NCI-H2227 (cell line): Measurements from ENCODE around the gene SOCS1.
"Not testable (repeated sequence)": the region's sequence is repeated elsewhere in the genome, so short reads cannot be mapped to it uniquely, and the experiment has no call there.

Experiments used
- DNase-seq: peaks from one replicate; lab custom pipeline; 2025; ENCODE audit not compliant: unreplicated experiment; lab: John Stamatoyannopoulos, UW

The SOCS1 gene, protein sequence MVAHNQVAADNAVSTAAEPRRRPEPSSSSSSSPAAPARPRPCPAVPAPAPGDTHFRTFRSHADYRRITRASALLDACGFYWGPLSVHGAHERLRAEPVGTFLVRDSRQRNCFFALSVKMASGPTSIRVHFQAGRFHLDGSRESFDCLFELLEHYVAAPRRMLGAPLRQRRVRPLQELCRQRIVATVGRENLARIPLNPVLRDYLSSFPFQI

DNA sequence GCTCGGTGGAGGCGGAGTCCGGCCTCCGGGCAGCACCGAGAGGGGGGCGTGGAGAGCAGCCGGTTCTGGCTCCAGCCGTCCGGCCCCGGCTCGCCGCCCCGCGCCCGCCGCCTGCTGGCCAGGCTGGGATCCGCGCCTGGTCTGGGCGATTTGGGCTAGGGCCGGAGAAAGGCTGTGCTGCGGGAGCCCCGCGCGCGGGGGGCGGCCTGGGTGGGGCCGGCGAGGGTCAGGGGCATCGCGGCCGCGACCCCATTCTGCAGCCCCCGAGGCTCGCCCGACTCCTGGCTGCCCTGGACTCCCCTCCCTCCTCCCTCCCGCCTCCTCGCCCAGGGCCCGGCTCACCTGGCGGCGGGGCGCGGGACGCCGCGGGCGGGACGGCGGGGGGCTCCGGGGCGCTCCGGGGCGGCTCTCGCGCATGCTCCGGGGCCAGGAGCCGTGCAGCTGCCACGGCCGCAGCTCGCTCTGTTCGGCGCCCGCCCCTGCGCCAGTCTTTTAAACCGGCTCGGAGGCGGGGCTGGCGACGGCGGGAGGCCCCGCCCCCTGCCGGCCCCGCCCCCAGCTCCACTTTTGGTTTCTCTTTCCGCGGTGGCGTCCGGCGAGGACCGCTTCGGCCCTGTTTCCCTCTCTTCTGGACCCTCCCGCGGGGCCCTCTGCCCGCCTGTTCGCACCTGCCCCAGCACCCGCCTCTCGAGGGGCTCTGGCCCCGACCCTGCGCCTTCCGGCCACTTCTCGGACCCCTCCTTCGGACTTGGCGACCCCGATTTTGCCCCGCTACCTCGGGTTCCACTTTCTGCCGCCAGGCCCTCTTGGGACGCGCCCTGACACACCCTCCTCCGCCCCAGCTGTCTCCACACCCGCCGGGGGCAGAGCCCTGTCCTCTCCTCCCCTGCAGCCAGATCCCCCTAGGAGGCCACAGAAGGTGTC is at the start of gene SOCS1:
Gene SOCS1, minus strand, starts transcription at position 468 of the 924 bp plus-strand sequence. CDS start 726 bp downstream, outside the sequence.
- DNase-seq: peak; percentile 91

DNA sequence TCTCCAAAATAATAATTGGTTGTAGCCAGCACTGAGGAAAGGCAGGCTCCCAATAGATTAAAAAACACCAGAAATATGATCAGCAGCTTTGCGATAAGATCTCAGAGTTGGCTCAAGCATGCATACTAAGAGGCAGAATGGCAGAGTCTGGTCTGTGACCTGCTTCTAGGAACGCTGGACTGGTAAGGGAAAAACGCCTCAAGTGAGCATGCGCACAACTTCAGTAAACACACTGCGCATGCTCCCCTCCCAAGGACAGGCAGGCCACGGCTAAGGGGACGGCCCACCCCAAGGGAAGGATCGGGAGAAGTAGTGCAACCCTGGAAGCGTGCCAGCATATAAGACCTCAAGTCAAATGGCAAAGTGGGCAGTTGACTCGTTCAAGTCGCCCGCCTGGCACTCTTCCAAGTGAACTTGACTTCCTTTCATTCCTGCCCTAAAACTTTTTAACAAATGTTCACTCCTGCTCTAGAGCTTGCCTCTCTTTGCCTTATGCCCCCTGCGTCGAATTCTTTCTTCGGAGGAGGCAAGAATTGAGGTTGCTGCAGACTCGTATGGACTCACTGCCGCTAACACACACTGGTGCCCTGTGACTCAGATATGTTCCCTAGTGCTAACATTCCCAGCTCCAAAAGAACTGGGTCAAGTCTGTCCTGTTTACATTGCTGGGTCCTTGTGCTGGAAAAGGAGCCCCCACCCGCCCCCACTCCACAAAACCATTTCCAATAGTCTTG is 47.6 kb upstream of the SOCS1 start:
- no peak for DNase-seq

DNA sequence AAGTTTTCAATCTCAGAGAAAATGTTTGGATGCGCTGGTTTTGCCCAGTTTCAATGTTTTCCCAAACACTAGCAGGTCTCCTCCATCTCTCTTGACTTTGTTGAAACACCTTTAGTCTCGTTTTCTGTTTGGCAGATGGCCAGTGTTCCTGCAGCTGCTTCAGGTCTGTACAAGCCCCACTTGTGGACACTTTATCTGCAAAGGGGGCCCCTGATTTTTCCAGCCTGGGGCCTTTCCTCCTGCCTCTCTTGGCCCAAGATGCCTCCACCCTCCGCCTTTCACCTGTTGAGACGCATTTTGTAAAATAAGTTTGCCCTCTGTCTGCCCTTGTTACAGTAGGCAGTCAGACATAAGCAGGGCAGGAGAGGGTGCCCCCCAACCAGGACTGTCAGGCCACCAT is 47.0 kb upstream of the SOCS1 start:
- DNase-seq: no peak

DNA sequence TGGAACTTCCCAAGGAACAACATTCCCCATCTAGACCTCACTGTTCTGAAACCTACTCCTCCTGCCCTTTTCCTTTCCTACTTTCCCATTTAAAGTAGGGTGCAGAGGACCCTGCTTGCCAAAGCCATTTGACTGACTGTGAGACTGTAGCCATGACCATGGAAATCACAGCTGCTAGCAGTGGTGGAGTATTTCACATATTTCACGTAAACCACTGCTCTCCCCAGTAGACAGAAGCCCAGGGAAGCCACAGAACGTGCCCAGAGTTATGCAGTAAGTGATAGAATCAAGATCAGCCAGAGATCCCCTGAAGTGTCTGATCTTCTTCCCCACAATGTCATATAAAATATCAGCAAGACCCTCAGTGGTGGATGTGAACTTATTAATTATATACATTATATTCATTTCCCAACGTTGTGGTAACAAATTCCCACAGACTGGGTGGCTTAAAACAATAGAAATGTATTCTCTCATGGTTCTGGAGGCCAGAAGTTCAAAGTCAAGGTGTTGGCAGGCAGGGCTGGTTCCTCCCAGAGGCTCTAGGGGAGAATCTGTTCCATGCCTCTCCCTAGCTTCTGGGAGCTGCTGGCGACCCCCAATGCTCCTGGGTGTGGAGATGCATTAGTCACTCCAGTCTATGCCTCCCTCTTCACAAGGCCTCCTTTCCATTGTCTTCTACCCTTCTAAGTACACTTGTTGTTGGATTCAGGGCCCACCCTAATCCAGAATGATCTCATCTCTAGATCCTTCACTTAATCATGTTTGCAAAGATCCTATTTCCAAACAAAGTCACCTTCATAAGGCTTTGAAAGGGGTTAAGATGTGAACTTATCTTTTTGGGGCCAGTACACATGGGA is 45.9 kb upstream of the SOCS1 start:
- no peak for DNase-seq

DNA sequence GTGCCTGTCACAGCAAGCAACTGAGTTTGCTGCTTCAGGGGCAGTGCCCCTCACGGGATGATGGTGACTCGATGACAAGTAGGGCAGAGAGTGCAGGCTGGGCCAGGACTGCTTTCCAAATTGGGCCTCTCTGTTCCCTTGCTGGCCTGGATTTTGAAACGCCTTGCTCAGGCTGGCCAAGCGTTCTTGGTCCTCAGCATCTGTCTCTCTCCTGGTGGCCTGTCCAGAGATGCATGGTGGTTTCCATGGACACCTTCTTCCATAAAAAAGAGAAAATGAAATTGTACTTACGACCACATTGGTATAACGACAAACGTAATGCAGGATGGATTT is 44.5 kb upstream of the SOCS1 start:
- DNase-seq: no peak

DNA sequence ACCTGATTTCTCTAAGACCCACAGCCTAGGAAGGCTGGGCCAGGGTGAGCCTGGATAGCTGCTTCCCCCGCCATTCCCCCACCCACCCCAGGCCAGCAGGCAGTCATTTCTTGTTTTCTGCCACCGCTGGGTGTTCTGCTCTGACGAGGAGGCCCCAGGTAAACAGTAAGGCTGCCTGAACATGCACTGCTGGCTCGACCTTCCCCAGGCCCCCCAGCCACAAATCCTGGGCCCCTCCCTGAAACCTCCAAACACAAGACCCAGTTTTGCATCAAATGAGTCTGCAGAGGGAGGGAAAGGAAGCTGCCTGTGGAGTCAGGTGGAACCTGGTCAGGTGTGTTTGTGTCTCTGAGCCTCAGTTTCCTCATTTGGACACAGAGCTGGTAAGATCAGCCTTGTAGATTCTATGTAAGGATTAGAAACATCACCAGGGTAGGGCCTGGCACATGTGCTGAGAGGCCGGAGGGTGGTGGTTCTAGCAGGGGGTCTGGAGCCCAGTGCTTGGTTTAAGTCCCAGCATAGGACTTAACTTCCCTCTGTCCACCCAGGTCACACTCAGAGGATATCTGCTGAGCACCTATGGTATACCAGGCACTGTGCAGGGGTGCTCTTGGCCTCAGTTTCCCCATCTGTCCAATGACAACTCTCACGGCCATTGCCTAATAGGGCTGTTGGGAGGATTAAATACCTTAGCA is 44.0 kb upstream of the SOCS1 start:
- DNase-seq: no peak

DNA sequence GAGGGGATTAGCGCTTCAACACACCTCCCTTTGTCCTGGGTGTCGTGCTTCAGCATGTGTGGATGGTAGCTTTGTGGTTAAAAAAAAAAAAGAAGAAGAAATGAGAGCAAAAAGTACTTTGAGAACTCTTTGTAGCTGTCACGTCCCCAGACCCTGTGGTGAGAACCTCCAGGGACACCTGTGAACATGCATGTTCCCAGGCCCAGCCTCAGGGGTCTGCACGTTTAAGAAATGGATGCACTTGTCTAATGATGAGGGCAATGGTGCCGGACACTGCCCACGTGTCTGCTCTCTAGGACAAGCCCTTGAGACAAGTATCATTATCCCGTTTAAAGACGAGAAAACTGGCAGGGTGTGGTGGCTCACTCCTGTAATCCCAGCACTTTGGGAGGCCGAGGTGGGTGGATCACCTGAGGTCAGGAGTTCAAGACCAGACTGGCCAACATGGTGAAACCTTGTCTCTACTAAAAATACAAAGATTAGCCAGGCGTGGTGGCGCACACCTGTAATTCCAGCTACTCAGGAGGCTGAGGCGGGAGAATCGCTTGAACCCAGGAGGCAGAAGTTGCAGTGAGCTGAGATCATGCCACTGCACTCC is 43.0 kb upstream of the SOCS1 start:
- not testable (repeated sequence) for DNase-seq

DNA sequence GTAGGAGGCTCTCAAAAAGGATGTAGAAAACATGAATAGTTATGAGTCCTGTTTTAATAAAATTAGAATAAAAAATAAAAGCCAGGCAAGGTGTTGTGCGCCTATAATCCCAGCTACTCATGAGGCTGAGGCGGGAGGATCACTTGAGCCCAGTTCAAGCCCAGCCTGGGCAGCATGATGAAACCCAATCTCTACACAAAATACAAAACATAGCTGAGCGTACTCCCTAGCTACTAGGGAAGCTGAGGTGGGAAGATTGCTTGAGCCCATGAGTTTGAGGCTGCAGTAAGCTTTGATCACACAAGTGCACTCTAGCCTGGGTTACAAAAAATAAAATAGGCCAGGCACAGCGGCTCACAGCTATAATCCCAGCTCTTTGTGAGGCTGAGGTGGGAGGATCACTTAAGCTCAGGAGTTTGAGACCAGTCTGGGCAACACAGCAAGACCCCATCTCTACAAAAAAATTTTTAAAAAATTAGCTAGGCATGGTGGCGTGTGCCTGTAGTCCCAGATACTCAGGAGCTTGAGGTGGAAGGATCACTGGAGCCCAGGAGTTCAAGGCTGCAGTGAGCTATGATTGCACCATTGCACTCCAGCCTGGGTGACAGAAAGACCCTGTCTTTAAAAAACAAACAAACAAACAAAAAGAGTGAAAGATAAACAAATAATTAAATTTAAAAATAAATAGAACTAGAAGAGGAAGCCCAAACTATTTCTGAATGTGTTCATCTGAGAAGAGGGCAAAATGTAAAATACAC is 42.3 kb upstream of the SOCS1 start:
- no peak for DNase-seq

DNA sequence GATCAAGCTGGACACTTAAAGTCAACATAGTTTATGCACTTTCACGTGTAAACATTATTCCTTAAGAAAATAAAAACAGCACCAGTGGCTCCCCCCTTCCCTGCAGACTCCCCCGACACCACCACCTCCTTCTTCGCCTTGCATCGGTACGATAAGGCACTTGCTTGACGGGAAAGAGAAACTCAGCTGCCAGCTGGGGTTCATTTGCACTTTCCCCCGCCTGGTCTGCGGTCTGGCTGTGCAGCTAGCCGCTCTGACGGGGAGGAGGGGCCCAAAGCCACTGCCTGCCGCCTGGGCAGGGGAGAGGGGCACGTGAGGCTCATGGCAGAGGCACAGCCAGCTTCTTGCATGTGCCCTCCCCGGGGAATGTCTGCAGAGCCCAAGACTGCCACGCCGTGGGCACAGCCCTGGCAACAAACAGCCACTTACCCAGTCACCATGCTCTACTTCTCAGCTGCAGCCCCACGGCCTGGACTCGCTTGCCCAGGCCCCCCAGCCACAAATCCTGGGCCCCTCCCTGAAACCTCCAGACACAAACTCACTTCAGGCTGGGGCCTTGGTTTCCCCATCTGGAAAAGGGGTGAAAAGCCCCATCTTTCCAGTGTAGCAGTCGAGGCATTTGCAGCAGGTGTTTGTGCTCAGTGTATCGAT is 41.6 kb upstream of the SOCS1 start:
- peak; percentile 63 for DNase-seq

DNA sequence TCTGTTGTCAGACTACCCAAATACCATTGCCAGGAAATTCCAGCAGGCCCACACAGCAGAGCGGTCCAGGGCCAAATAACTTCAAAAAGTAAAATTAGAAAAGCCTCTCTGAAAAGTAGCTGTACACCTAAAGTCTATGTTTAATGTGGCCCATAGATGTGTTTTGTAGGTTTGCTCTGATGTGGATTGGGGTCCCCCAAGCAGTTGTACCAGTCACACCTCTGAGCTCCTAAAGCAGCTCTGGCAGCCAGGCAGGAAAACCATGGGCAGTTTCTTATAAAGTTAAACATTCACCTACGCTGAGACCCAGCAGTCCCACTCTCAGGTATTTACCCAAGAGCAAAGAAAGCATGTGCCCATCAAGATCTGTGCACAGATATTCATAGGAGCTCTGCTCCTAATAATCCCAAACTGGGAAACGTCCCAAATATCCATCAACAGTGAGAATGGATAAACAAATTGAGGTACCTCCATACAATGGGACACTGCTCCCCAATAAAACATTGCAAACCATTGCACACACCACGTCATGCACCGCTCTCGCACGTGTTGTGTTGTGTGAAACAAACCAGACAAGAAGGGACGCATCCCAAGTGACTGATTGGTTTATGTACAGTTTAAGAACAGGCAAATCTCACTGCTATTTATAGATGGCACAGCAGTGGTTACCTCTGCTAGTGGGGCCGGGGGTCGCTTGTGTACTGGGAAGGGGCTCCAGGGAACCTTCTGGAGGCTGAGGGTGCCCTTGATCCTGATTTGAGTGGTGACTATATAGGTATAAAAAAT is 40.9 kb upstream of the SOCS1 start:
- no peak for DNase-seq

DNA sequence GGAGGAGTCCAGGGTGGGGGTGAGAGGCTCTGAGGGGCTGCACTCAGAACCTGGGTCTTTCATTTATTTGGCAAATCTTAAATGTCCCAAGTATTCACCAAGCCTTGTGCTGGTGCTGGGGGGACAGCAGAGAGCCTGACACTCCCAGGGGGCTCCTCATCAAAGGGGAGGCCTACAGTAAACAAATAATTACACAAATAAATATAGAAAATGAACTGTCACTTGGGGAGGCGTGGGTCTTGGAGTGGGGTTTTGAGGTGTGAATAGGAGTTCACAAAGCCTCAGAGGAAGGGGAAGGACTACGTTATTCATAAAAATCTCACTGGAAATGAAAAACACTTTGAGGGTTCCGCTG is 40.3 kb upstream of the SOCS1 start:
- no peak for DNase-seq

DNA sequence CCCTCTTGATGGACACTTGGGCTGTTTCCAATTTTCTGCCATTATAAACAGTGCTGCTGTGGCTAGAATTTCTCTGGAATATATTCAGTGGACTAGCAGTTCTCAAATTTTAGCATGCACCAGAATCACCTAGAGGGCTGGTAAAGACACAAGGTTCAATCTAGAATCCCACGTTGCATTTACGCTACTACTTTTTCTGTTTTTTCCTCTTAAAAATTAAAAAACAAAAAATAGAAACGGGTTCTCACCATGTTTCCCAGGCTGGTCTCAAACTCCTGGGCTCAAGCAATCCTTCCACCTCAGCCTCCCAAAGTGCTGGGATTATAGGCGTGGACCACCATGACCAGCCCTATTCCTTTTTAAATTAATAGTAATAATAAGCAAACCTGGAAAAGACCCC is 39.7 kb upstream of the SOCS1 start:
- DNase-seq: no peak

DNA sequence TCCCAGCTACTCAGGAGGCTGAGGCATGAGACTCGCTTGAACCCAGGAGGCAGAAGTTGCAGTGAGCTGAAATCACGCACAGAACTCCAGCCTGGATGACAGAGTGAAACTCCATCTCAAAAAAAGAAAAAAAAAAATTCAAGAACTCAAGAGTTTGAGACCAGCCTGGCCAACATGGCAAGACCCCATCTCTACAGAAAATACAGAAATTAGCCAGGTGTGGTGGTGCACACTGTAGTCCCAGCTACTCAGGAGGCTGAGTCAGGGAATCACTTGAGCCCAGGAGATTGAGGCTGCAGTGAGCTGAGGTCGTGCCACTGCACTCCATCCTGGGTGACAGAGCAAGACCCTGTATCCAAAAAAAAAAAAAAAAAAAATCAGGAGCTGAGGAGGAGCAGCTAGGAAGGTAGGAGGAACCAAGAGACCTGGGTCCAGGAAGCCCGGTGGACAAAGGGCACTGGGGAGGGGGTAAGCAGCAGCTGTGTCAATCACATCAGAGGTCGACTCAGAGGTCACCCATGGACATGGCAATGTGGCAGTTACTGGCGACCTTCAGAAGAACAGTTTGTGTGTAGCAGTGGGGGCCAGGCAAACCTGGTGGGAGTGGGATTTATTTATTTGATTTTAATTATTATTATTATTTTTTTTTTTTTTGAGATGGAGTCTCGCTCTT is 36.2 kb upstream of the SOCS1 start:
- DNase-seq: no peak

DNA sequence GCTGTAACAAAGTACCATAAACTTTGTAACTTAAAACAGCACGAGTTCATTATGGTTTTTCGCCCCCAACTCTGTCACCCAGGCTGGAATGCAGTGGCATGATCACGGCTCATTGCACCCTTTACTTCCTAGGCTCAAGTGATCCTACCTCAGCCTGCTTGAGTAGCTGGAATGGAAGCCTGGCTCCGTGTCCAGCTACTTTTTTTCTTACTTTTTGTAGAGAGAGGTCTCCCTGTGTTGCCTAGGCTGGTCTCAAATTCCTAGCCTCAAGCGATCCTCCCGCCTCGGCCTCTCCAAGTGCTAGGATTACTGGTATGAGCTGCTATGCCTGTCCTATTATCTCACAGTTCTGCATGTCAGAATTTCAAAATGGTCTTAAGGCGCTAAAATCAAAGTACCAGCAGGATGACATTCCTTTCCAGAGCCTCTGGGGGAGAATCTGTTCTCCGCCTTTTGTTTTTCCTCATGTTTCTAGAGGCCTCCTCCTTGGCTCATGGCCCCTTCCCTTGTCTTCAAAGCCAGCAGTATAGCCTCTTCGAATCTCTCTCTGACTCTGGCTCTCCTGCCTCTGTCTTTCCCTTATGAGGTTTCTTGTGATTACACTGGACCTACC is 35.2 kb upstream of the SOCS1 start:
- no peak for DNase-seq

DNA sequence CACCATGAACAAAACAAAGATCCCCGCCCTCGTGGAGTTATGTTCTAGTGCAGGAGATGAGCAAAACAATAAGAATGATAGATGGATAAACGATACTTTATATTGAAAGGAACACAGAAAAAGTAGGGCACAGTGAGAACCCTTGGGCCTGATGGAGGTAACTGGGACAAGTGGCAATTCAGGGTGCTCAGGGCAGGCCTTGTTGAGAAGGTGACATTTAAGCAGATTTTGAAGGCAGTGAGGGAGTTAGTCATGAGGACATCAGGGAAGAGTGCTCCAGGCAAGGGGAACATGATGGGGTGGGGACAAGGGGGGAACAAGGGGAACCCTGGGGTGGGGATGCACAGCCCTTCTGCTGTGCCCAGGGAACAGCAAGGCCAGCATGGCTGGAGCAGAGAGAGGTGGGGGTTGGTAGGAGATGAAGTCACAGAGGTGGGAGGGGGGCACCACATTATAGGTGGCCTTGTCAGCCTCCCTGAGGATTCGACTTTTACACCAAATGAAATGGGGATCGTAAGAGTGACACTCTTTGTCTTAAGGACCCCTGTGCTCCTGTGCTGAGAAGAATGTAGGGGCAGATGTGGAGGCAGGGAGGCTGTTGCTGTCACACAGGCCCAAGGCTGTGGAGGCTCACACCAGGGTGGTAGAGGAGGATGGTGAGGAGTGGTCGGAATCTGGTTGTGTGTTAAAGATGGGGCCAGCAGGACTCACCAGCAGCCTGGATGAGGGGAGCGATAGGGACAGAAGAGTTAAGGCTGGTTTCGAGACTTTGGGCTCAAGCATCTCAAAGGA is 34.3 kb upstream of the SOCS1 start:
- DNase-seq: no peak

DNA sequence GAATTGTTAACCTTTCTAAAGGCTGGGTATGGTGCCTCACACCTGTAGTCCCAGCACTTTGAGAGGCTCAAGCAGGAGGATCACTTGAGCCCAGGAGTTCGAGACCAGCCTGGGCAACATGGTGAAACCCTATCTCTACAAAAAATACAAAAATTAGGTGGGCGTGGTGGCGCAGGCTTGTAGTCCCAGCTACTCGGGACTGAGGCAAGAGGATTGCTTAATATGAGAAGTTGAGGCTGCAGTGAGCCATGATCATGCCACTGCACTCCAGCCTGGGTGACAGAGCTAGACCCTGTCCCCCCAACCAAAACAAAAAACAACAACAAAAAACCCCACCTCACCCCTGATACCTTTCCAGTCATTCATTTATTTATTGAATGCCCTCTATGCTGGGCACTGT is 33.7 kb upstream of the SOCS1 start:
- DNase-seq: not testable (repeated sequence)
